DND-41 (cell line): Measurements from ENCODE around the gene PTPRG.

Experiments used
- CTCF ChIP-seq: IDR thresholded peaks from 2 replicates; pipeline ENCODE4 v1.5.1; 2012; ENCODE audit warnings: borderline replicate concordance, low read length, moderate library complexity, mild to moderate bottlenecking; ENCODE audit not compliant: poor library complexity, severe bottlenecking; ENCODE audit errors: extremely low read depth
- EZH2 ChIP-seq: IDR thresholded peaks from 3 replicates; pipeline ENCODE4 v1.6.1; 2012; ENCODE audit warnings: borderline replicate concordance, low read depth, mild to moderate bottlenecking, moderate library complexity, low read length, inconsistent platforms; ENCODE audit not compliant: severe bottlenecking

DNA sequence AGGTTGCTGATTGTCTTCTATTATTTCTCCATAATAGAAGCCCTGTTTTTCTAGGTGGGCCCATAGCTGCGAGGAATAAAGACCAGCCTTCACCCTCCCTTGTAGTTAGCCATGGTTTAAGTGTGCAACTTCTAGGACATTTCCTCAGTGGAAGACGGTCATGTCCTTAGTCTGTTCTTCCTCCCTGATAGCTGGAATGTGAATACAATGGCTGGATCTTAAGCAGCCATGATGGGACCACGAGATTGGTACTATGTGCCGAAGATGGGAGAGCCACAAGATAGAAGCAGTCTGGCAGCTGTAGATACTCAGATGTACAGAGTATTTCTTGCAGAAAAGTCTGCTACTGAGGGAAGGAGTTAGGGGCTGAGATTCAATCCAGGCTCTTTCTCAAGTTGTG, 152.9 kb downstream of the PTPRG start:
- TF ChIP-seq CTCF: no peak
- no peak for TF ChIP-seq EZH2
